Epithelial cell of esophagus (primary cell): ENCODE results near the gene RABL6.

Experiments used
- DNase-seq: peaks from one replicate; pipeline ENCODE4 v3.0.0; 2010; ENCODE audit warnings: low read depth
- H3K4me3 ChIP-seq: 2 replicates; pipeline ENCODE4 v1.5.1; 2011; ENCODE audit warnings: mild to moderate bottlenecking, low read length, control low read depth
- TF ChIP-seq, protein P1 (sequence below): IDR thresholded peaks from 2 replicates; pipeline ENCODE4 v1.5.1; 2011; ENCODE audit warnings: low read depth, mild to moderate bottlenecking, low read length, control low read depth, inconsistent platforms; ENCODE audit not compliant: insufficient read depth; ENCODE audit errors: missing control alignments

RABL6 gene

GRCh38 chr9:136849960-136850865 is 42.5 kb downstream of the RABL6 start:
- TF ChIP-seq, protein P1, sequence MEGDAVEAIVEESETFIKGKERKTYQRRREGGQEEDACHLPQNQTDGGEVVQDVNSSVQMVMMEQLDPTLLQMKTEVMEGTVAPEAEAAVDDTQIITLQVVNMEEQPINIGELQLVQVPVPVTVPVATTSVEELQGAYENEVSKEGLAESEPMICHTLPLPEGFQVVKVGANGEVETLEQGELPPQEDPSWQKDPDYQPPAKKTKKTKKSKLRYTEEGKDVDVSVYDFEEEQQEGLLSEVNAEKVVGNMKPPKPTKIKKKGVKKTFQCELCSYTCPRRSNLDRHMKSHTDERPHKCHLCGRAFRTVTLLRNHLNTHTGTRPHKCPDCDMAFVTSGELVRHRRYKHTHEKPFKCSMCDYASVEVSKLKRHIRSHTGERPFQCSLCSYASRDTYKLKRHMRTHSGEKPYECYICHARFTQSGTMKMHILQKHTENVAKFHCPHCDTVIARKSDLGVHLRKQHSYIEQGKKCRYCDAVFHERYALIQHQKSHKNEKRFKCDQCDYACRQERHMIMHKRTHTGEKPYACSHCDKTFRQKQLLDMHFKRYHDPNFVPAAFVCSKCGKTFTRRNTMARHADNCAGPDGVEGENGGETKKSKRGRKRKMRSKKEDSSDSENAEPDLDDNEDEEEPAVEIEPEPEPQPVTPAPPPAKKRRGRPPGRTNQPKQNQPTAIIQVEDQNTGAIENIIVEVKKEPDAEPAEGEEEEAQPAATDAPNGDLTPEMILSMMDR: no peak

DNA sequence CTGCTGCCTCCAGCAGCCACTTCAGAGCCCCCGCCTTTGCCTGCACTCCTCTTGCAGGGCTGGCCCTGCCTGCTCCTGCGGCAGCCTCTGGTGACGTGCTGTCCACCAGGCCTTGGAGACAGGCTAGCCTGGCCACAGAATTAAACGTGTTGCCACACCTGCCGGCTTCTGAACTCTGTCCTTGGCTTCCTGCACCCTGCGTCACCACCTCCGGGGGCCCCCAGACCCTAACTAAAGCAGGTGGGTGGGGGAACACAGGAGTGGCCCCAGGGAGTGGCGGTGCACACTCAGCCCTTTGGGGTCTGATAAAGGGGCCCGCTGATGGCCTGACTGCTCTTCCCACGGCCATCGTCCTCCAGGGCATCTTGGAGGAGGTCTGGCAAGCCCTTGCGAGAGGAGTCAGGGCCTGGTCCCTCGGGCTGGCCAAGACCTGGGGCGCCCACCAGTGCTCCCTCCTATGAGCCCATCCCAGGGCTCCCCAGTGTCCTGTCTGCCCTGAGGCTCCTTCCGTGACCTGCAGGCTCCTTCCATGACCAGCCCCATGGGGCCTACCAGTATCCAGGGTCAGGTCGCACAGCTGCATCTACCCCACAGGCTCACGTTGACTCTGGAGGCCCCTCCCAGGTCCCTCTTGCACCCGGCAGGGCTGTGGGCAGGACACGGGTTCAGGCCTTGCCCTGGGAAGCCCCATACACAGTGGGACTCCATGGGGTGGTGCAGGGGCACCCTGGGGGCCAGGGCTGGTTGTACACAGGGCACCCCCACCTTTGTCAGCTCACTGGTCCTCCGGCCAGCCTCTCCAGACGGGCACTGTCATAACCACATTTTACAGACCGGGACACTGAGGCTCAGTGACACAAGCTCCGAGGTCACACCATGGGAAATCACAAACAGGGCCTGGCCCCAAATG is 43.4 kb downstream of the RABL6 start:
- TF ChIP-seq, protein P1: no peak

More at GRCh38 chr9:136849960-136850865, 42.5 kb downstream of the RABL6 start:
- H3K4me3 ChIP-seq: peak overlapping the region; percentile 97
- no peak for DNase-seq

DNA sequence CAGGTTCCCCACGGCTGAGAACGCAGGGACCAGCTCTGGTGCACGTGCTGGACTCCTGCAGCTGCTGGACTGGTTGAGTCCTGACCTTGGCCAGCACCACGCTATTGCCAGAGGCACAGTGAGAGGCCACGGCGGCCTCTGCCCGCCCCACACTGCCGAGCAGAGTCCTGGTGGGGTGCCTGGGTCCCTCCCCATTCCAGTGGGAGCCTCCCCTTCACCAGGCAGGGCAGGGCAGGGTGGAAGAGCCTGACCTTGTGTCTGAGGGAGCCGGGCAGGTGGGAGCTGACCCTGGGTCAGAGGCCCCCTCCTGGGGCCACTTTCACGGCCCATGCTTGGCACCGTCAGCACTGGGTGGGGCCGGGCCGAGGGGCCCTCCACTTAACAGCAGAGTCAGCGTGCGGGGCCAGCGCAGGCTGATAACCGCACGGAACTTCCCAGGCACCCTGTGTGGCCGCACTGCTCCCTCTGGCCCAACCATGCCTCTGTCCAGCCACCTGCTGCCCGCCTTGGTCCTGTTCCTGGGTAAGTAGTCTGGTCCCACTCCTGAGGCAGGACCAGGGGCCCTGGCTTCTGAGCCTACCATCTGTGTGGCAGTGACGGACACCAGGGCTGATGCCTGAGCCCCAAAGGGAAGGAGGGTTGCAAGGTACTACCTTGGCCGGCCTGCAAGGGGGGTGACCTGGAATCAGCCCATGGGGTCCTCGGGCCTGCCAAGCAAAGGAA is 44.4 kb downstream of the RABL6 start, which contains the start of gene MAMDC4:
MAMDC4 (plus strand) TSS at position 406 of the 723 bp plus-strand sequence; CDS start at position 477, 71 bp downstream.
- TF ChIP-seq, protein P1: no peak
- no peak for DNase-seq
- no peak within 1 kb of the TSS for H3K4me3 ChIP-seq

More for the DNA sequence above, 43.4 kb downstream of the RABL6 start:
- no peak for DNase-seq
- no peak overlapping the region for H3K4me3 ChIP-seq

DNA sequence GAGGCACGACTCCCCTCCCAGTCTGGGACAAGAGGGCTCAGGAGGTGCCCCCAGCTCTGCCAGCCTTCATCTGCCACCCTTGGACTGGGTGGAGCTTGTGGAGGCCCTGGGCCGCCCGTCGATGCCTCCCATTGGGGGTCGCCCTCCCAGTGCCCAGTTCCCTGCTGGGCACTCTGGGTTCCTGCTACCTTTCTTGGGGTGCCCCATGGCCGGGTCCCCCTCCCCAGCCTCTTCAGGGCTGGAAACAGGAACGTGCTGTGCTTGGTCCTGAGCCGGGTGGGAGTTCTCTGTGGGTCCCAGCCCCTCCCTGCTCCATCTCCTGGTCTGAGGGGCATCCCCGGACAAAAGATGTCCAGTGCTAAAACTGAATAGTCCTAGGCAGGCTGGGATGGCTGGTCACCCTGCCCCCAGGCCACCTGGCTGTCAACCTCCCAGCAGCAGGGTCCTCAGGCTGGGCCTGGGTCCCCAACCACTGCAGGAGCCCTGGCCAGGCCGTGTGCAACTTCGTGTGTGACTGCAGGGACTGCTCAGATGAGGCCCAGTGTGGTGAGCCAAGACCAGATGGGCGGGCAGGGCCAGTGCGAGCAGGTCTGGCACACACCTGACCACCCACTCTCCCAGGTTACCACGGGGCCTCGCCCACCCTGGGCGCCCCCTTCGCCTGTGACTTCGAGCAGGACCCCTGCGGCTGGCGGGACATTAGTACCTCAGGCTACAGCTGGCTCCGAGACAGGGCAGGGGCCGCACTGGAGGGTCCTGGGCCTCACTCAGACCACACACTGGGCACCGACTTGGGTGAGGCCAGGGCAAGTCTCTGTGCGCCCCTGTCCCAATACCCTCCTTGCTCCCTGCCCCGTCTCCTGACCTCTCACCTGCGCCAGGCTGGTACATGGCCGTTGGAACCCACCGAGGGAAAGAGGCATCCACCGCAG is 45.2 kb downstream of the RABL6 start:
- H3K4me3 ChIP-seq: no peak overlapping the region
- DNase-seq: no peak
- TF ChIP-seq, protein P1: no peak

- no peak for DNase-seq
- no peak overlapping the region for H3K4me3 ChIP-seq
- TF ChIP-seq, protein P1: no peak
These were observed 45.9 kb downstream of the RABL6 start for GRCh38 chr9:136853596-136854112.
